ENCODE measurements around the gene MRGPRF. TPM values are rescaled to one million over a fixed set of nuclear protein-coding genes. Genes with fewer than 3 reads are reported as not detected.

The MRGPRF gene
- total and polyA plus RNA-seq, 5 donors from 2014 or later: not detected

- Mint-ChIP-seq H3K4me3 (no peak overlapping the region), H3K9me3 (no peaks in the 10 kb centered on the region), H3K27me3 (no peaks in the 10 kb centered on the region), H3K4me1 (peaks cover 0 to 11% (median 7%) of the 10 kb centered on the region in 4 donors), H3K27ac (no peak overlapping the region), H3K36me3 (no peaks in the 10 kb centered on the region)
- DNase-seq (no peak), ATAC-seq (ENCODE audit: low read depth in 2 of 2) (no peak)
- Histone ChIP-seq H3K27ac (ENCODE audit: insufficient read depth, low read length, poor library complexity, severe bottlenecking) (no peak overlapping the region), H3K36me3 (ENCODE audit: control insufficient read depth, insufficient read depth, low read length) (peaks cover 6% of the 10 kb centered on the region), H3K27me3 (ENCODE audit: control insufficient read depth, insufficient read depth, low read length) (no peaks in the 10 kb centered on the region), H3K4me3 (ENCODE audit: low read depth, low read length) (no peak overlapping the region), H3K9me3 (ENCODE audit: control insufficient read depth in 2 of 2, low read length in 2 of 2) (no peaks in the 10 kb centered on the region), H3K4me1 (ENCODE audit: control insufficient read depth, insufficient read depth, low read length, poor library complexity, severe bottlenecking) (no peaks in the 10 kb centered on the region)
Measured at GRCh38 chr11:69057801-69058200, 44.8 kb upstream of the MRGPRF start.

- H3K4me3 ChIP-seq (ENCODE audit: low read depth, low read length): no peak overlapping the region
- Mint-ChIP-seq H3K36me3 (no peaks in the 10 kb centered on the region), H3K27me3 (no peaks in the 10 kb centered on the region), H3K4me3 (no peak overlapping the region), H3K9me3 (no peaks in the 10 kb centered on the region), H3K27ac (no peak overlapping the region), H3K4me1 (peaks cover 0 to 15% (median 7%) of the 10 kb centered on the region in 4 donors)
- ATAC-seq (ENCODE audit: low read depth in 2 of 2) (no peak), DNase-seq (no peak)
- no peak overlapping the region for H3K27ac ChIP-seq (ENCODE audit: insufficient read depth, low read length, poor library complexity, severe bottlenecking)
- H3K36me3 ChIP-seq (ENCODE audit: control insufficient read depth, insufficient read depth, low read length): peaks cover 4% of the 10 kb centered on the region
- no peaks in the 10 kb centered on the region for H3K4me1 ChIP-seq (ENCODE audit: control insufficient read depth, insufficient read depth, low read length, poor library complexity, severe bottlenecking)
- H3K27me3 ChIP-seq (ENCODE audit: control insufficient read depth, insufficient read depth, low read length): no peaks in the 10 kb centered on the region
- H3K9me3 ChIP-seq (ENCODE audit: control insufficient read depth in 2 of 2, low read length in 2 of 2): no peaks in the 10 kb centered on the region
Measured at GRCh38 chr11:69057236-69057635, 44.2 kb upstream of the MRGPRF start.

GRCh38 chr11:69055598-69056516, 42.8 kb upstream of the MRGPRF start:
- ATAC-seq (ENCODE audit: low read depth in 2 of 2) (peak; percentile 24 to 52), DNase-seq (no peak)
- peaks cover 6 to 28% (median 8%) of the 10 kb centered on the region in 4 donors for H3K4me1 Mint-ChIP-seq
- H3K9me3 Mint-ChIP-seq: no peaks in the 10 kb centered on the region
- H3K27ac Mint-ChIP-seq: peak overlapping the region in 1 of 3 donors; percentile 68
- no peak overlapping the region for H3K27ac ChIP-seq (ENCODE audit: insufficient read depth, low read length, poor library complexity, severe bottlenecking)
- no peaks in the 10 kb centered on the region for H3K36me3 Mint-ChIP-seq
- no peaks in the 10 kb centered on the region for H3K27me3 Mint-ChIP-seq
- peaks cover 4% of the 10 kb centered on the region for H3K36me3 ChIP-seq (ENCODE audit: control insufficient read depth, insufficient read depth, low read length)
- no peak overlapping the region for H3K4me3 Mint-ChIP-seq
- no peaks in the 10 kb centered on the region for H3K9me3 ChIP-seq (ENCODE audit: control insufficient read depth in 2 of 2, low read length in 2 of 2)
- peaks cover 5% of the 10 kb centered on the region for H3K4me1 ChIP-seq (ENCODE audit: control insufficient read depth, insufficient read depth, low read length, poor library complexity, severe bottlenecking)
- no peaks in the 10 kb centered on the region for H3K27me3 ChIP-seq (ENCODE audit: control insufficient read depth, insufficient read depth, low read length)
- H3K4me3 ChIP-seq (ENCODE audit: low read depth, low read length): no peak overlapping the region

- H3K27me3 ChIP-seq (ENCODE audit: control insufficient read depth, insufficient read depth, low read length): no peaks in the 10 kb centered on the region
- H3K27ac Mint-ChIP-seq: peak overlapping the region in 1 of 3 donors; percentile 74
- peaks cover 4% of the 10 kb centered on the region for H3K36me3 ChIP-seq (ENCODE audit: control insufficient read depth, insufficient read depth, low read length)
- peak overlapping the region in 1 of 4 donors; percentile 27 for H3K4me3 Mint-ChIP-seq
- H3K36me3 Mint-ChIP-seq: no peaks in the 10 kb centered on the region
- H3K4me3 ChIP-seq (ENCODE audit: low read depth, low read length): no peak overlapping the region
- H3K9me3 Mint-ChIP-seq: no peaks in the 10 kb centered on the region
- no peaks in the 10 kb centered on the region for H3K9me3 ChIP-seq (ENCODE audit: control insufficient read depth in 2 of 2, low read length in 2 of 2)
- peaks cover 6 to 35% (median 11%) of the 10 kb centered on the region in 4 donors for H3K4me1 Mint-ChIP-seq
- DNase-seq: no peak
- no peak overlapping the region for H3K27ac ChIP-seq (ENCODE audit: insufficient read depth, low read length, poor library complexity, severe bottlenecking)
- H3K27me3 Mint-ChIP-seq: no peaks in the 10 kb centered on the region
- ATAC-seq (ENCODE audit: low read depth in 2 of 2): no peak
- H3K4me1 ChIP-seq (ENCODE audit: control insufficient read depth, insufficient read depth, low read length, poor library complexity, severe bottlenecking): peaks cover 9% of the 10 kb centered on the region
Measured at GRCh38 chr11:69055212-69055586, 42.2 kb upstream of the MRGPRF start.

GRCh38 chr11:69054397-69055211, 41.6 kb upstream of the MRGPRF start:
- ATAC-seq (ENCODE audit: low read depth in 2 of 2): no peak
- H3K27me3 Mint-ChIP-seq: no peaks in the 10 kb centered on the region
- H3K36me3 ChIP-seq (ENCODE audit: control insufficient read depth, insufficient read depth, low read length): peaks cover 4% of the 10 kb centered on the region
- no peaks in the 10 kb centered on the region for H3K36me3 Mint-ChIP-seq
- peaks cover 15% of the 10 kb centered on the region for H3K4me1 ChIP-seq (ENCODE audit: control insufficient read depth, insufficient read depth, low read length, poor library complexity, severe bottlenecking)
- H3K9me3 ChIP-seq (ENCODE audit: control insufficient read depth in 2 of 2, low read length in 2 of 2): no peaks in the 10 kb centered on the region
- H3K27me3 ChIP-seq (ENCODE audit: control insufficient read depth, insufficient read depth, low read length): no peaks in the 10 kb centered on the region
- no peaks in the 10 kb centered on the region for H3K9me3 Mint-ChIP-seq
- H3K4me3 Mint-ChIP-seq: peak overlapping the region in 1 of 4 donors; percentile 27
- H3K27ac ChIP-seq (ENCODE audit: insufficient read depth, low read length, poor library complexity, severe bottlenecking): no peak overlapping the region
- peak overlapping the region in 1 of 3 donors; percentile 74 for H3K27ac Mint-ChIP-seq
- no peak for DNase-seq
- peaks cover 6 to 41% (median 12%) of the 10 kb centered on the region in 4 donors for H3K4me1 Mint-ChIP-seq
- H3K4me3 ChIP-seq (ENCODE audit: low read depth, low read length): no peak overlapping the region

- H3K4me1 Mint-ChIP-seq: peaks cover 6 to 43% (median 13%) of the 10 kb centered on the region in 4 donors
Measured at GRCh38 chr11:69053546-69054396, 40.7 kb upstream of the MRGPRF start.

GRCh38 chr11:69053169-69053477, 40.1 kb upstream of the MRGPRF start:
- peaks cover 26% of the 10 kb centered on the region for H3K4me1 ChIP-seq (ENCODE audit: control insufficient read depth, insufficient read depth, low read length, poor library complexity, severe bottlenecking)
- no peak for DNase-seq
- ATAC-seq (ENCODE audit: low read depth in 2 of 2): no peak
- Mint-ChIP-seq H3K36me3 (no peaks in the 10 kb centered on the region), H3K27ac (no peak overlapping the region), H3K4me3 (no peak overlapping the region), H3K4me1 (peaks cover 7 to 50% (median 16%) of the 10 kb centered on the region in 4 donors), H3K27me3 (no peaks in the 10 kb centered on the region), H3K9me3 (no peaks in the 10 kb centered on the region)
- no peaks in the 10 kb centered on the region for H3K27me3 ChIP-seq (ENCODE audit: control insufficient read depth, insufficient read depth, low read length)
- peaks cover 4% of the 10 kb centered on the region for H3K36me3 ChIP-seq (ENCODE audit: control insufficient read depth, insufficient read depth, low read length)
- H3K9me3 ChIP-seq (ENCODE audit: control insufficient read depth in 2 of 2, low read length in 2 of 2): no peaks in the 10 kb centered on the region
- H3K4me3 ChIP-seq (ENCODE audit: low read depth, low read length): no peak overlapping the region
- no peak overlapping the region for H3K27ac ChIP-seq (ENCODE audit: insufficient read depth, low read length, poor library complexity, severe bottlenecking)

More at GRCh38 chr11:69053546-69054396, 40.7 kb upstream of the MRGPRF start:
- Mint-ChIP-seq H3K4me3 (no peak overlapping the region), H3K27ac (peak overlapping the region in 1 of 3 donors; percentile 9), H3K36me3 (no peaks in the 10 kb centered on the region), H3K9me3 (no peaks in the 10 kb centered on the region), H3K27me3 (no peaks in the 10 kb centered on the region)
- Histone ChIP-seq H3K4me1 (ENCODE audit: control insufficient read depth, insufficient read depth, low read length, poor library complexity, severe bottlenecking) (peaks cover 21% of the 10 kb centered on the region), H3K9me3 (ENCODE audit: control insufficient read depth in 2 of 2, low read length in 2 of 2) (no peaks in the 10 kb centered on the region), H3K27me3 (ENCODE audit: control insufficient read depth, insufficient read depth, low read length) (no peaks in the 10 kb centered on the region), H3K36me3 (ENCODE audit: control insufficient read depth, insufficient read depth, low read length) (peaks cover 4% of the 10 kb centered on the region), H3K4me3 (ENCODE audit: low read depth, low read length) (no peak overlapping the region), H3K27ac (ENCODE audit: insufficient read depth, low read length, poor library complexity, severe bottlenecking) (no peak overlapping the region)
- ATAC-seq (ENCODE audit: low read depth in 2 of 2) (no peak), DNase-seq (no peak)

Measured in CD4-positive, CD25-positive, alpha-beta regulatory T cell (primary cell).